IMR-90 (cell line): ENCODE measurements around the gene RGPD3. TPM values are rescaled to one million over a fixed set of nuclear protein-coding genes. Genes with fewer than 3 reads are reported as not detected.
"Not testable (repeated sequence)": the region's sequence is repeated elsewhere in the genome, so short reads cannot be mapped to it uniquely, and the experiment has no call there.

ENCODE experiments used
- ATAC-seq: fragments of 200-7000 bp; cut with Tn5 transposase; 2 replicates; pipeline ENCODE4 v1.9.1; 2020; ENCODE audit warnings: low read depth, mild to moderate bottlenecking, moderate library complexity
- BruUV-seq: library from RNA; stranded (reverse); fragments of 400-500 nt; replicated peaks from 2 replicates; lab custom pipeline; 2021; lab: Mats Ljungman, UMichigan
- CTCF ChIA-PET: fragments of 300-600 bp; formaldehyde crosslinking; extraction: SDS; loops from one replicate; lab custom pipeline; 2021; ENCODE audit warnings: antibody characterized with exemption; lab: Yijun Ruan, JAX
- POLR2A ChIA-PET: fragments of 300-600 bp; sonication (Branson Sonifier 250); formaldehyde crosslinking; loops from one replicate; lab custom pipeline; 2022; ENCODE audit warnings: antibody characterized with exemption; ENCODE audit not compliant: unreplicated experiment; lab: Charles Lee
- DNase-seq: peaks from one replicate; pipeline ENCODE4 v3.0.0; 2013
- H2AFZ ChIP-seq: replicated peaks from 2 replicates; pipeline ENCODE3; 2013; ENCODE audit warnings: low read length, mild to moderate bottlenecking; ENCODE audit not compliant: poor library complexity
- H2AK5ac ChIP-seq: 2 replicates; pipeline ENCODE4 v1.6.1; 2013; ENCODE audit warnings: low read depth, low read length, inconsistent platforms
- H2AK9ac ChIP-seq: replicated peaks from 2 replicates; pipeline ENCODE3; 2013; ENCODE audit warnings: mild to moderate bottlenecking, low read depth, low read length, moderate library complexity; ENCODE audit not compliant: poor library complexity
- H2BK120ac ChIP-seq: 2 replicates; pipeline ENCODE4 v1.6.1; 2013; ENCODE audit warnings: low read depth, low read length, inconsistent platforms
- H2BK15ac ChIP-seq: 3 replicates; pipeline ENCODE4 v1.6.1; 2013; ENCODE audit warnings: low read depth, low read length, inconsistent platforms
- H2BK20ac ChIP-seq: 2 replicates; pipeline ENCODE4 v1.6.1; 2013; ENCODE audit warnings: low read depth, mild to moderate bottlenecking, inconsistent platforms, low read length, moderate library complexity
- H2BK5ac ChIP-seq: 2 replicates; pipeline ENCODE4 v1.6.1; 2013; ENCODE audit warnings: mild to moderate bottlenecking, low read depth, low read length, inconsistent platforms; ENCODE audit not compliant: poor library complexity, severe bottlenecking
- H3K14ac ChIP-seq: replicated peaks from 2 replicates; pipeline ENCODE4 v1.6.1; 2013; ENCODE audit warnings: low read depth, low read length, inconsistent platforms
- H3K18ac ChIP-seq: 2 replicates; pipeline ENCODE4 v1.6.1; 2013; ENCODE audit warnings: low read depth, low read length, control low read depth
- H3K23ac ChIP-seq: 2 replicates; pipeline ENCODE4 v1.6.1; 2013; ENCODE audit warnings: low read depth, low read length, inconsistent platforms
- H3K27ac ChIP-seq: 2 replicates; pipeline ENCODE4 v1.5.1; 2013; ENCODE audit warnings: mild to moderate bottlenecking, control low read depth, low read length; ENCODE audit not compliant: insufficient read depth
- H3K27me3 ChIP-seq: 2 replicates; pipeline ENCODE4 v1.6.1; 2013; ENCODE audit warnings: low read length; ENCODE audit not compliant: control insufficient read depth, insufficient read depth
- H3K36me3 ChIP-seq: 2 replicates; pipeline ENCODE4 v1.6.1; 2013; ENCODE audit warnings: low read length, mixed read lengths; ENCODE audit not compliant: control insufficient read depth, insufficient read depth
- H3K4ac ChIP-seq: 2 replicates; pipeline ENCODE4 v1.6.1; 2013; ENCODE audit warnings: low read depth, low read length, inconsistent platforms
- H3K4me1 ChIP-seq: 2 replicates; pipeline ENCODE4 v1.6.1; 2013; ENCODE audit warnings: low read length, mixed read lengths; ENCODE audit not compliant: control insufficient read depth, insufficient read depth
- H3K4me2 ChIP-seq: 2 replicates; pipeline ENCODE4 v1.6.1; 2013; ENCODE audit warnings: low read depth, mild to moderate bottlenecking, control low read depth, low read length, moderate library complexity
- H3K4me3 ChIP-seq: 2 replicates; pipeline ENCODE4 v1.5.1; 2013; ENCODE audit warnings: low read depth, mild to moderate bottlenecking, control low read depth, low read length, moderate library complexity; ENCODE audit not compliant: insufficient read depth
- H3K56ac ChIP-seq: 2 replicates; pipeline ENCODE4 v1.6.1; 2013; ENCODE audit warnings: low read length, inconsistent platforms; ENCODE audit not compliant: insufficient read depth; ENCODE audit errors: extremely low read depth
- H3K79me1 ChIP-seq, 2 experiments: 2 replicates each; pipeline ENCODE4 v1.6.1; 2013; ENCODE audit warnings: low read length in 2 of 2, inconsistent platforms in 1 of 2, low read depth in 1 of 2
- H3K9ac ChIP-seq: 2 replicates; pipeline ENCODE4 v1.6.1; 2013; ENCODE audit warnings: low read depth, low read length, control low read depth
- H3K9me1 ChIP-seq: 2 replicates; pipeline ENCODE4 v1.6.1; 2013; ENCODE audit warnings: low read length, inconsistent platforms; ENCODE audit not compliant: insufficient read depth
- H3K9me3 ChIP-seq: 2 replicates; pipeline ENCODE4 v1.6.1; 2013; ENCODE audit warnings: low read length; ENCODE audit not compliant: control insufficient read depth, insufficient read depth
- H4K20me1 ChIP-seq: 2 replicates; pipeline ENCODE4 v1.6.1; 2013; ENCODE audit warnings: low read length, inconsistent platforms; ENCODE audit not compliant: insufficient read depth
- H4K5ac ChIP-seq: 2 replicates; pipeline ENCODE4 v1.6.1; 2013; ENCODE audit warnings: mild to moderate bottlenecking, low read depth, low read length, control low read depth
- H4K8ac ChIP-seq, 2 experiments: 2 replicates each; pipeline ENCODE4 v1.6.1; 2013; ENCODE audit warnings: low read depth in 2 of 2, low read length in 2 of 2, control low read depth in 1 of 2, inconsistent platforms in 1 of 2
- H4K91ac ChIP-seq: 2 replicates; pipeline ENCODE4 v1.6.1; 2013; ENCODE audit warnings: low read depth, low read length, inconsistent platforms; ENCODE audit not compliant: insufficient read depth
- WGBS, 2 experiments: methylation state at CpG; one replicate each; pipeline versions ENCODE4 v1.1.5 to v1.1.7; 2013; ENCODE audit warnings: missing lambda C conversion rate in 2 of 2; ENCODE audit not compliant: insufficient read length in 1 of 2; ENCODE audit errors: extremely low coverage in 2 of 2; 5-methylcytosine and 5-hydroxymethylcytosine counted together
- dilution Hi-C: fragments of 300-500 bp; cut with HindIII; formaldehyde crosslinking; loops from one replicate; pipeline ENCODE4 v1.14.3; 2018; ENCODE audit warnings: low sequenced_read_pairs; ENCODE audit not compliant: unreplicated experiment
- in situ Hi-C: fragments of 300-500 bp; cut with MboI; formaldehyde crosslinking; loops from 3 replicates; pipeline ENCODE4 v1.14.3; 2019; ENCODE audit warnings: low sequenced_read_pairs, inconsistent platforms, mixed read lengths
- intact Hi-C: fragments of 100-400 bp; cut with micrococcal nuclease; formaldehyde crosslinking; loops from 2 replicates; pipeline ENCODE4 v1.10.0; 2022
- polyA plus RNA-seq, 3 experiments: library from polyadenylated mRNA; depleted of rRNA; stranded (reverse); fragments of >200 nt; gene quantifications; 2 replicates each; pipeline ENCODE4 v1.2.3, GENCODE V29; 2012; ENCODE audit warnings: low replicate concordance in 1 of 3
- total RNA-seq: library from RNA; depleted of rRNA; stranded (reverse); fragments of >200 nt; gene quantifications from 2 replicates; pipeline ENCODE4 v1.2.3, GENCODE V29; 2012

RGPD3 gene
- total and polyA plus RNA-seq, 2 of the 4 experiments (the other 2 are of a cell fraction), result 0.07 to 0.18 TPM

DNA sequence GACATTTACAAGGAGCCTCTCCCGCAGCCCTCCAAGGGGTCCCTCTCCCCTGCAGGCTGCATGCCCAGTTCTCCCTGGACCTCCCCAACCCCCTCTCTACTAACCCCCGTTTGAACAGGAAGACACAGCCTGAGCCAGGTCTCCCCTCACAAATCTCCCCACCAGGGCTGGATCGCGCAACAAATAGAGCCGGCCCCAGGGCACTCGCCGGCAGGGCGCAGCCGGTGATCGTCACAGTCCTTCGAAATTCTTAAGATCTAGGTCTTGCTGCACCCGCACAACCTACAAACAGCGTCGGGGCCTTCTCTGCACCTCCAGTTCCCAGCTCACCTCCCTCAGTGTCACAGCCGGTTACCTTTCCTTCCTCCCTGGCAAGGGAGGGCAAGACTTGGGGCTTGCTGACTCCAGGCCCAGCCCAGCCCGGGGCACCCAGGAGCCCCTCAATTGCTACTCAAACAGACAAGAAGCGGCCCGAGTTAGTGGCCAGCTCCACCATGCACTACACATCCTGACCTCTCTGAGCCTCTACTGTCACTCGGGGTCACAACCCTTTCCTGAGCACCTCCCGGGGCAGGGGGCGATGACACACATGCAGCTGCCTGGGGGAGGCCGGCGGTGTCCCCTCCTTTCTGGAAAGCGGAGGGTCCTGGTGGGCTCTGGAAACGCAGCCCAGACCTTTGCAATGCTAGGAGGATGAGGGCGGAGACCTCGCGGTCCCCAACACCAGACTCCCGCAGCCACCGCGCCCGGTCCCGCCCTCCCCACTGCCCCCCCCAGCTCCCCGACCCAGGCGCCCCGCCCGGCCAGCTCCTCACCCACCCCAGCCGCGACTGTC lies 18.6 kb upstream of the RGPD3 start, which contains the start of gene CD8B2:
CD8B2 (plus strand) TSS at position 814 of the 835 bp plus-strand sequence. CDS start 63 bp downstream, outside the sequence.
- H2AK9ac ChIP-seq, H3K4me3 ChIP-seq, H3K79me1 ChIP-seq, H3K18ac ChIP-seq, POLR2A ChIA-PET, H3K4ac ChIP-seq, H3K9ac ChIP-seq, H4K5ac ChIP-seq, H3K14ac ChIP-seq, H4K20me1 ChIP-seq, H4K8ac ChIP-seq, intact Hi-C loops, in situ Hi-C loops, H3K56ac ChIP-seq, H3K4me2 ChIP-seq, H2BK20ac ChIP-seq, H3K4me1 ChIP-seq, BruUV-seq, H3K9me3 ChIP-seq, H4K91ac ChIP-seq, H3K36me3 ChIP-seq, H3K9me1 ChIP-seq, H2BK15ac ChIP-seq, H3K27me3 ChIP-seq, H2AFZ ChIP-seq, H2BK120ac ChIP-seq, CTCF ChIA-PET, H3K27ac ChIP-seq, H3K23ac ChIP-seq, dilution Hi-C loops, H2AK5ac ChIP-seq, ATAC-seq, H2BK5ac ChIP-seq, DNase-seq: not testable (repeated sequence)
- no CpG with 5 or more reads among the region's 39 CpGs for WGBS, 2 experiments

DNA sequence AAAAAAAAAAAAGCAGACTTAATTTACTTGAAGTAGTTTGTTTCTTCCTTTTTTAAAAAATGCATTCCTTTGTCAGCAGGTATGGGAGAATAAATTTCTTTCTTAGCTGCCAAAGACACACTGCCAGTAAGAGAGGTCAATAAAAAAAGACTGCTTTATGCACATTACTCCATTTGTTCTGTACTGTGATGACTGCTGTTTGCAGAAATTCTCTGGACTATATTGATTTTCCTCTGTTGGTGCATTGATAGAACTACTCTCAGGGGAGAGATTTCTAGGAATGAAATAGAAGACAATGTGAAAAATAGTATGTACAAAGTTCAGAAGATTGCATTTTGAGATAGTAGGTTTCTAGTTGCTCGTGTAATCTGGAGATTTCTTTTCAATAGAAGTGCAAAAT lies 11.3 kb upstream of the RGPD3 start:
- H3K4me2 ChIP-seq, H2BK20ac ChIP-seq, intact Hi-C loops, H4K91ac ChIP-seq, H4K20me1 ChIP-seq, H4K8ac ChIP-seq, H3K27ac ChIP-seq, POLR2A ChIA-PET, H3K27me3 ChIP-seq, H3K4ac ChIP-seq, dilution Hi-C loops, H3K9me1 ChIP-seq, DNase-seq, H2BK15ac ChIP-seq, H3K36me3 ChIP-seq, H3K9me3 ChIP-seq, H2BK5ac ChIP-seq, H3K14ac ChIP-seq, H2AK9ac ChIP-seq, H3K23ac ChIP-seq, H3K18ac ChIP-seq, H3K9ac ChIP-seq, BruUV-seq, H3K4me3 ChIP-seq, H4K5ac ChIP-seq, H2AFZ ChIP-seq, in situ Hi-C loops, H3K56ac ChIP-seq, H3K4me1 ChIP-seq, H3K79me1 ChIP-seq, H2BK120ac ChIP-seq, ATAC-seq, H2AK5ac ChIP-seq: not testable (repeated sequence)
- CTCF ChIA-PET, result interaction anchor here (0.5 kb wide), 1 partner anchor 394 kb away, joined by 3 read pairs; no protein-coding TSS in a partner anchor
- WGBS, 2 experiments, result no CpG with 5 or more reads among the region's 1 CpG
